NCI-H82 (cell line): ENCODE results near the gene LPXN.

Experiments
- DNase-seq: peaks from one replicate; lab custom pipeline; 2025; lab: John Stamatoyannopoulos, UW

LPXN gene

DNA sequence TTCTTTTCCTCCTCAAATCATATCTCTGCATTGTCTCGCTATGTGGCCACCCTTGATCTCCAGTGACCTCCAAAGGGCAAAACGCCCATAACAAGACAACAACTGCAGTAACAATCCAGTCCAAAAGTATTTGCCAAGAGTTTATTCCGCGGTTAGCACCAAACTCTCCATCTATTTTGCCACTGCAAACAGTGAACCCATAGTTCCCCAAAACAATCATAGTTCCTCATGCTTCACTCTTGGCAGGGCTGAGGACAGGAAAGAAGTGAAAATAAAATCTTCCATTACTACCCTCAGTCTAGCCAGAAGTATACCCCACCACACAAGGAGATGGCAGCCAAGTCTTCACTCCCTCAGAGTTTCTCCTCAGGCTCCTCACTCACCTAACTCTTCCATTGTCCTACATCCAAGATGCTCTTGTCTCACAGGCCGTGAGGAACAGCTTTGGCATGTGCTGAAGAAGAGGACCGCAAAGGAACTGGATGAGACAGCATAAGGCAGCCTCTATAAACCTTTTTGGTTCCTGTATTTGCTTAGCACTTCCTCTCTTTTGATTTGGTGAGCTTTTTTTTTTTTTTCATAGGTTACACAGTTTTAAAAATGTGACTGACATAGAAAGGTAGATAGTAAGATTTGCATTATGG is at the start of gene LPXN:
LPXN (minus strand) TSS at position 480 of the 644 bp plus-strand sequence; CDS start at position 396, 84 bp downstream.
- DNase-seq: no peak

- no peak for DNase-seq
Observed at GRCh38 chr11:58625086-58625485, 49.4 kb upstream of the LPXN start.

DNA sequence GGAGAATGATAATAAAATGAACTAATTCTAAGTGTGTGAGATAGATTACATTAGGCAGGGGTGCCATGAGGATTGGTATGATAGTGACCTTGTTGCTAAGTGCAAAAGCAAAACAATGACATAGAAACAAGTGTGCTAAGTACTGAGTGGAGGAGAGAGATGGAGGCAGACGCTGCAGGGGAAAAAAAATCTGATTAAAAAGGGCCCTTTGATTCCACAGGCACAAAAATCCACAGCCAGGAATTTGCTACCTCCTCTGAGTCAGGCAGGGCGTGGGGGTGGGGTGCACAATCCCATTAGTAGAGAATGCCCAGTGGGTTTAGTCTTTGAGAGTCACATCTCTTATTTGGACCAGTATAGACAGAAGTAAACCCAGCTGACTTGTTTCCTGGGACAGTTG is 46.7 kb upstream of the LPXN start, which contains the start of gene CNTF:
CNTF (plus strand) TSS at position 322 of the 400 bp plus-strand sequence. CDS start 88 bp downstream, outside the sequence.
- peak; percentile 8 for DNase-seq

DNA sequence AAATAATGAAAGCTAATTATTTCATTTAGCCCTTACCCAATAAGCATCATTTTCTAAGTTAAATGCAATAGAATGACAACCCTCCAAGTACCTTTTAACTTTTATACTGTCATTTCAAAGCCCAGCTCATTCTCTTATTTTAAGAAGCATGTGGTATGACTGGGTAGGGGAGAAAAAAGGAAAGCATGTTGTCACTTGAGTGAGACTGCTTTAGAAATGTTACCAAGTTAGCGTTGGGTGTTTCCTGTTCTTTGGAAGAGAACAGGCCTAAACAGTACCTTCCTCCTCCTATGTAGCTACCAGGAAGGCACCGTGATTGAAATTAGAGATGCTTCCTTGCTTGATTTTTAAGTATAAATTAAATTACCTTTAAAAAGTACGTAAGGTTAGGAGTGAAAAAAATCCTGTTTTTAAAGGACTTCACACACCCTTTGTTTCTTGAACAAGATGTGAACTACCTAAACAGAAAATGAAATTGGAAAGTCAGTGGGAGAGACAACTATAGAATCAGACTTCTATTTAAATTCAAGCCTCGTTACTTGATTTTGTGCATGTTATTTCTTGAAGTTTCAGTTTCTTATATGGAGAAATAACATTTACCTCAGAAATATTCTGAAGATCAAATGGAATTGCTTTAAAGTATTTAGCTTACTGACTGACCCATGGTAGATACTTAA is 46.1 kb upstream of the LPXN start:
- no peak for DNase-seq

DNA sequence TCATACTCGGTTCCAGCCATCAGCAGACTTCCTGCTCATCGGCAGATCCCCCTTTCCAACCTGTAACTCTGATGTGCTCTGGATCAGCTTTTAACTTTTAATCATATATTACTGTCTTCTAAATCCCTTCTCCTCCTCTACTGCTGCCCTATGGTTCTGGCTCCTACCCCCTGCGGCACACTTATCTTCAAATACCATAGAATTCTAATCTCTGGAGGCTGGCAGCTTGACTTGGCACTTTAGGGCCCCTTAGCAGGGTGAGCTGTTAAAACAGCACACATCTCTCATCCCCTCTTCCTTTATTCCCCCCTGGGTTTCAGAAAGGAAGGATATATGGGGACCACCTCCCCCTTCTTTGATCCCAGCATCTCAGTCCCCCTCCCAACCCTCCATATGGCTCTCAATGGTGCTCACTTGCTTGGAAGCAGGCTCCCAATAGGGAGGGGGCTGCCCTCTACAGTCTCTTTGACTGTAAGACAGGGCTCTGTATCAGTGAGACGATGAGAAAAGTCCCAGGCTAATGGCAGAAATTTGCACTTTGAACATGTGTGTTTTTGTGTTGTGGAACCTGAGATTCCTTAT is 42.4 kb upstream of the LPXN start:
- peak; percentile 3 for DNase-seq

- DNase-seq: no peak
Observed at GRCh38 chr11:58616594-58616993, 40.9 kb upstream of the LPXN start.

DNA sequence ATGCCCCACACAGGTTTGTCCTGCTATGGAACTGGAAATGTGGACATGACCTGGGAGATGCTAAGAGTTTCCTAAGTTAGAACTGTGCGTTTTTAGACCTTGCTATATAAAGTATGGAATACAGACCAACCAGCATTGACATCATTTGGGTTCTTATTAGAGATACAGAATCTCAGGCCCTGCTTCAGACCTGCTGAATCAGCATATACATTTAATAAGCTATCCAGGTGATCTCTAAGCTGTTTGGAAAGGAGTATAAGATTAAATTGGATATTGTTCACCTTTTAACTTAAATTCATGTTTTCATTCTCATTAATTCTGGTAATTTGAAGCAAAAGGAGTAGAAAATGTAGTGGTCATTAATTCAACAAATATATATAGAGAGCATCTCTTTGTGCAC is 39.9 kb upstream of the LPXN start:
- no peak for DNase-seq

GRCh38 chr11:58613228-58613627 is 37.6 kb upstream of the LPXN start:
- DNase-seq: no peak

- no peak for DNase-seq
Observed at GRCh38 chr11:58609723-58610122, 34.1 kb upstream of the LPXN start.

- no peak for DNase-seq
Observed at GRCh38 chr11:58608331-58608730, 32.7 kb upstream of the LPXN start.

DNA sequence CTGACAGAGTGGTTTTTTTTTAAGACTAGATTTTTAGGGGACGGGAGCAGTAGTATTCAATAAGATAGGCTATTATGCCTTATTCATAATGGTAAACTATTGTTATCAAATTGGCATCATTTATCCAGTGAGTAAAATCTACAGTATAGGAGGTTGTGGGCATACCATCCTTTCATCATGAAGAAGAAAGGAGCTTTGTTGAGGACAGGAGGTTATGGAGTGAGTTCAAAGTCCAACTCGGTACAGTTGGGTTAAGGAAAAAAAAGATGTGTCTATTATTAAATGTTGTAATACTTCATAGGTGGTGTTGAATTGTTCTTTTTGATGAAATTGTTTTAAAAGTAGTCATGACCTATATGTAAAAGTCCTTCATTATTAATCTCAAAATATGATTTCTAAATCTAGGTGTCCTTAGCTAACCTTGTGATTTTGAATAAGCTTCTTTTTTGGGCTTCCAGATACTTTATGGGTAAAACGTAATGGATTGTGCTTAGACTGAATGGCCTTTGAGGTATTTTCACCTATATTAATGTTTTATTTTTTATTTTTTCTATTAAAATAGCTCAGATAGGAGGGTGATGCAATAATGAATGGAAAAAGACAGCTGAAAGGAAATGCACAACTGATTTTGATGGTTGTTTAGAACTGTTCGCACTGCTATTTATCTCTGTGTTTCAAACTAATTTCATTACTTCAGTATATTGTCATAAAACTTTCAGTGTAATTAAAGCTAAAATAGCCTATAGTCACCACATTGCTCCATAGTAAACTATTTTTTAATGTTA is 31.5 kb upstream of the LPXN start:
- no peak for DNase-seq

DNA sequence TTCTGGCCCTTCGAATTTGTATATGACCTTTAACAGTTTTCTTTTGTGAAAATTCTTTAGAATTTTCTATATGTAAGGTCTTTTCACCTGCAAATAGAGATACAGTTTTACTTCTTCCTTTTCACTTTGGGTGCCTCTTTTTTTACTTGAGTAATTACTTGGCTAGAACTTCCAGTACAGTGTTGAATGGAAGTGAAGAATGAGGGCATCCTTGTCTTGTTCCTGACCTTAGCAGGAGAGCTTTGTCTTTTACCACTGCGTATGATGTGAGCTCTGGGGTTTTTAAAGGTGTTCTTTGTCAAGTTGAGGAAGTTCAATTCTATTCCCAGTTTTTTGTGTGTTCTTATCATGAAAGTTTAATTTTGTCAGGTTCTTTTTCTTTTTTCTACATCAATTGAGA is 24.9 kb upstream of the LPXN start:
- no peak for DNase-seq

DNA sequence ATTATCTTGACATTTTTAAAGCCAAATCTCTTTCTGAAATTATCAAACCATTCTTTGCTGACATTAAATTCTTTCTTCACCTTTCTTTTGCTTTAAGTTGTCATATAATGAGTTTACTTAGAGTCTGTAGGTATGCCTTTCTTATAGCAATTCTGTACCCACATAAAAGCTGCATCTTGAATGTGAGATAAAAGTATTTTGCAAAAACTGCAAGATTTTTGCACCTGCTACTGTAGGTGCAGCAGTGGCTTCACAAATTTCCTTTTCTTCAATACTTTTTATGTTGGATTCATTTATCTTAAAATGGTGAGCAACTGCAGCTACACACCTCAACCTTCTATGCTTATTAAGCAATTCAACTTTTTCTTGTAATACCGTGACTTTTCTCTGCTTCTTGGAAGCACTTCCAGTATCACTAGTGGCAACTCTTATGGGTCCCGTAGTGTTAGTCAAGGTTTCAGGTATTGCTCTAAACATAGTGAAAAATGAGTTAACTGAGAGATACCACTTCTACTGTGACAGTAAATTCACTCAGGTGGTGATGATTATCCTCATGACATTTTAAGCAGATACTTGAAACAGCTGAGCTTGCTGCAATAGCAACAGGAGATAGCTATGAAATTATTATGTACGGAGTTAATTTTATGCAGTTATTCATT is 22.0 kb upstream of the LPXN start:
- no peak for DNase-seq

DNA sequence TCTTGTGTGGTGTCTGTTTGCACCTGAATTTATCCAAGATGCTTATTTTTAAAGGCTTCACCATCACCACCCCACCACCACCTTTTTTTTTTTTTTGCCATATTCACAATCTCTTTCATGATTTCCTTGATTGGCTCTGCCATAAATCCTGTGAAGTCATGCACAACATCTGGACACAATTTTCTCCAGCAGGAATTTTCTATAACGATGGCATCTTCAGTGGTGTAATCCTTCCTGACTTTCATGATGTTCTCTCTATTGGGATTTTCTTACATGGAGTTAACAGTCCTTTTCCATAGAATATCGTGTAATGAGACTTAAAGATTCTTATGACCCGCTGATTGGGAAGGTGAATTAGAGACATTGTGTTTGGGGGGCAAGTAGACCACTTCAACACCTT is 21.0 kb upstream of the LPXN start:
- no peak for DNase-seq

- DNase-seq: no peak
Observed at GRCh38 chr11:58594826-58595225, 19.2 kb upstream of the LPXN start.

DNA sequence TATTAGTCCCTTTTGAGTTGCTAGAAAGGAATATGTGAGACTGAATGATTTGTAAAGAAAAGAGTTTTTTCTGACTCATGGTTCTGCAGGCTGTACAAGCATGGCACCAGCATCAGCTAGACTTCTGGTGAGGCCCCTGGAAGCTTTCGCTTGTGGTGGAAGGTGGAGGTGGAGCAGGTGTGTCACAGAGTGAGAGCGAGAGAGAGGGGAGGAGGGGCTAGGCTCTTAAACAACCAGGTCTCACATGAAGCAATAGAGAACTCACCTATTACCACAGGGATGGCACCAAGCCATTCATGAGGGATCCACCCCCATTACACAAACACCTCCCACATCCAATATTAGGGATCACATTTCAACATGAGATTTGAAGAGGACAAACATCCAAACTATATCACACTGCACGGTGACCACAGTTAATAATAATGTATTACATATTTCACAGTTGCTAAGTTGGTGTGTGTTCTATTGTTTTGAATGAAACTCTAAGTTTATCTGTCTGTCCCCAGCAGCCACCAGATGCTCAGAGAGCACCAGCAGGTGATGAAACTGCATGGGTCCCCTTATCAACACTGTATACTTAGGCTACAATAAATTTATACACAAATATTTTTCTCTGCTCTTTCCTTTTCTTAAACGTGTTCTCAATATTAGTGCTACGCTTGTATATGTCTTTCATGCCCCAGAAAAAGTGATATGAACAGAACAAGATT is 17.3 kb upstream of the LPXN start:
- DNase-seq: no peak

DNA sequence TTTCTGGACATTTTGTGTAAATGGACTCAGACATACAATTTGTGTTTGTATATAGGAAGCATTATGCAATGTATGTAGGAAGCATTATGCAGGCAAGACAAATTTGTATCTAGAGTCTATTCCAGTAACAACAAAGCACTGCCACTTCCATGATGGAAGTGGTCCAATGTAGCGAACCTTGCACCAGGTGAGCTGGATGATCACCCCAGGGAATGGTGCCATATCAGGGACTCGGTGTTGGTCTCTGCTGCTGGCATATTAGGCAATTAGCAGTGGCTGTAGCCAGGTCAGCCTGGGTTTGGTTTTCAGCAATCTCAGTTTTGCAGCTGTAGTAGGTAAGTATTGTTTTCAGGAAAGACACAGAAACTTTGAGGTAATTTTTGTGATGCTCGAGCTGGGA is 16.0 kb upstream of the LPXN start:
- no peak for DNase-seq

- no peak for DNase-seq
Observed at GRCh38 chr11:58586998-58587397, 11.3 kb upstream of the LPXN start.

DNA sequence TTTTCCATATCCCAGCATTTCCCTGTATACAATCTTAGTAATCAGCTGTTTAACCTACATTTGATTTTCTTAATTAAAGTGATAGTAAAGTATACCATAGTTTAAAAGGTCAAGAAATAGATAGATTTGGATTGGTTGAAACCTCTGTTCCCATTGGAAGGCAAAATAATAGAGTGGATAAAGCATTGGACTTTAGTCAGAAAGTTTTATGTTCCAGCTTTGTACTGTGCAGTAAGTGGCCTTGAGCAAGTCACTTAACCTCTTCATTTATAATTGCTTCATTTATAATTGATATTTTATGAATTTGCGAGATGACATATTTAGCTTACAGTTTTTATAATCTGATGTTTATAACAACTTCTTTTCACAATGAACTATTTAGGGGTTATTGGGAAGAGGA is 6.8 kb upstream of the LPXN start:
- no peak for DNase-seq

GRCh38 chr11:58580311-58580710 is 4.7 kb upstream of the LPXN start:
- DNase-seq: no peak
